HCT116 (cell line): ENCODE measurements around the gene ASPG.

ENCODE experiments used
- CTCF ChIP-seq, 3 experiments: fragments of 200-600 bp in 1 of 3; sonication (generic) in 1 of 3; IDR thresholded peaks in 2 of 3; conservative IDR thresholded peaks in 1 of 3; 2 replicates each; pipeline ENCODE4 v1.5.1; 2012 to 2017; ENCODE audit warnings: low read depth in 2 of 3, low read length in 2 of 3, antibody characterized with exemption in 1 of 3, borderline replicate concordance in 1 of 3, control low read depth in 1 of 3, mild to moderate bottlenecking in 1 of 3, mixed read lengths in 1 of 3, mixed run types in 1 of 3, moderate library complexity in 1 of 3; ENCODE audit not compliant: insufficient read depth in 1 of 3
- ELF1 ChIP-seq: IDR thresholded peaks from 2 replicates; pipeline ENCODE4 v1.6.1; 2012; ENCODE audit warnings: low read depth, borderline replicate concordance
- EZH2 ChIP-seq: fragments of 200-600 bp; sonication (generic); IDR thresholded peaks from 2 replicates; pipeline ENCODE4 v1.6.1; 2017; ENCODE audit warnings: antibody characterized with exemption, mixed run types
- EZH2phosphoT487 ChIP-seq: fragments of 200-600 bp; IDR thresholded peaks from 2 replicates; pipeline ENCODE4 v1.6.1; 2018; ENCODE audit warnings: antibody characterized with exemption, borderline replicate concordance
- POLR2A ChIP-seq: IDR thresholded peaks from 2 replicates; pipeline ENCODE4 v1.7.0; 2011; ENCODE audit warnings: borderline replicate concordance; ENCODE audit not compliant: insufficient read depth, insufficient read length; ENCODE audit errors: extremely low read depth
- POLR2AphosphoS5 ChIP-seq: IDR thresholded peaks from 2 replicates; pipeline ENCODE4 v1.6.1; 2011; ENCODE audit warnings: mild to moderate bottlenecking, low read depth, low read length, moderate library complexity
- SIN3A ChIP-seq: IDR thresholded peaks from 2 replicates; pipeline ENCODE4 v1.6.1; 2012; ENCODE audit warnings: low read depth
- YY1 ChIP-seq: IDR thresholded peaks from 2 replicates; pipeline ENCODE4 v1.6.1; 2011; ENCODE audit warnings: low read length, low read depth, moderate library complexity, mild to moderate bottlenecking; ENCODE audit not compliant: insufficient replicate concordance; ENCODE audit errors: extremely low read depth
- ZFX ChIP-seq: fragments of 450-650 bp; IDR thresholded peaks from 2 replicates; pipeline ENCODE4 v1.6.1; 2017
- ZNF274 ChIP-seq: fragments of 200-500 bp; sonication (Bioruptor generic); IDR thresholded peaks from 2 replicates; pipeline ENCODE4 v1.6.1; 2014; ENCODE audit warnings: mild to moderate bottlenecking, low read depth, low read length, inconsistent platforms
- TF ChIP-seq, protein P1 (sequence below): IDR thresholded peaks from 2 replicates; pipeline ENCODE4 v1.6.1; 2012
- TF ChIP-seq, protein P2 (sequence below): IDR thresholded peaks from 2 replicates; pipeline ENCODE4 v1.6.1; 2012; ENCODE audit warnings: low read depth

GRCh38 chr14:104148433-104149277 lies 63.2 kb downstream of the ASPG start:
- TF ChIP-seq POLR2A (no peak), ZFX (no peak), EZH2phosphoT487 (no peak), EZH2 (no peak), CTCF (IDR thresholded peaks at IDR 0.05 in 2 of 3, conservative IDR thresholded peaks at IDR 0.05 in 1 of 3; ENCODE audit: borderline replicate concordance in 1 of 3, insufficient read depth in 1 of 3, low read depth in 2 of 3, low read length in 2 of 3) (no peak), SIN3A (no peak), YY1 (no peak), ELF1 (no peak), POLR2AphosphoS5 (no peak), ZNF274 (no peak)
- TF ChIP-seq, protein P1, sequence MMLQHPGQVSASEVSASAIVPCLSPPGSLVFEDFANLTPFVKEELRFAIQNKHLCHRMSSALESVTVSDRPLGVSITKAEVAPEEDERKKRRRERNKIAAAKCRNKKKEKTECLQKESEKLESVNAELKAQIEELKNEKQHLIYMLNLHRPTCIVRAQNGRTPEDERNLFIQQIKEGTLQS = no peak
- TF ChIP-seq, protein P2, sequence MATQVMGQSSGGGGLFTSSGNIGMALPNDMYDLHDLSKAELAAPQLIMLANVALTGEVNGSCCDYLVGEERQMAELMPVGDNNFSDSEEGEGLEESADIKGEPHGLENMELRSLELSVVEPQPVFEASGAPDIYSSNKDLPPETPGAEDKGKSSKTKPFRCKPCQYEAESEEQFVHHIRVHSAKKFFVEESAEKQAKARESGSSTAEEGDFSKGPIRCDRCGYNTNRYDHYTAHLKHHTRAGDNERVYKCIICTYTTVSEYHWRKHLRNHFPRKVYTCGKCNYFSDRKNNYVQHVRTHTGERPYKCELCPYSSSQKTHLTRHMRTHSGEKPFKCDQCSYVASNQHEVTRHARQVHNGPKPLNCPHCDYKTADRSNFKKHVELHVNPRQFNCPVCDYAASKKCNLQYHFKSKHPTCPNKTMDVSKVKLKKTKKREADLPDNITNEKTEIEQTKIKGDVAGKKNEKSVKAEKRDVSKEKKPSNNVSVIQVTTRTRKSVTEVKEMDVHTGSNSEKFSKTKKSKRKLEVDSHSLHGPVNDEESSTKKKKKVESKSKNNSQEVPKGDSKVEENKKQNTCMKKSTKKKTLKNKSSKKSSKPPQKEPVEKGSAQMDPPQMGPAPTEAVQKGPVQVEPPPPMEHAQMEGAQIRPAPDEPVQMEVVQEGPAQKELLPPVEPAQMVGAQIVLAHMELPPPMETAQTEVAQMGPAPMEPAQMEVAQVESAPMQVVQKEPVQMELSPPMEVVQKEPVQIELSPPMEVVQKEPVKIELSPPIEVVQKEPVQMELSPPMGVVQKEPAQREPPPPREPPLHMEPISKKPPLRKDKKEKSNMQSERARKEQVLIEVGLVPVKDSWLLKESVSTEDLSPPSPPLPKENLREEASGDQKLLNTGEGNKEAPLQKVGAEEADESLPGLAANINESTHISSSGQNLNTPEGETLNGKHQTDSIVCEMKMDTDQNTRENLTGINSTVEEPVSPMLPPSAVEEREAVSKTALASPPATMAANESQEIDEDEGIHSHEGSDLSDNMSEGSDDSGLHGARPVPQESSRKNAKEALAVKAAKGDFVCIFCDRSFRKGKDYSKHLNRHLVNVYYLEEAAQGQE = no peak
